Heart right ventricle (tissue), 16 donors: Measurements from ENCODE around the gene NEDD4L. TPM values are rescaled to one million over a fixed set of nuclear protein-coding genes. Genes with fewer than 3 reads are reported as not detected.

Source experiments
- ATAC-seq, 8 donors: fragments of 200-7000 bp; cut with Tn5 transposase; one replicate each; pipeline ENCODE4 v1.9.1; 2020; ENCODE audit warnings: mild to moderate bottlenecking in 8 of 8, moderate library complexity in 8 of 8, moderate number of reproducible peaks in 1 of 8
- DNase-seq, 2 donors: peaks; one replicate each; pipeline ENCODE4 v3.0.0-alpha.2; 2020
- H3K27ac ChIP-seq, 10 donors: fragments of 200-600 bp; sonication (generic) in 2 of 10; one replicate each; pipeline versions ENCODE4 v1.5.0 to v1.8.0; 2020 to 2022; ENCODE audit warnings: mild to moderate bottlenecking in 3 of 10
- H3K27me3 ChIP-seq, 7 donors: fragments of 200-600 bp; one replicate each; pipeline ENCODE4 v1.8.0; 2021 to 2022; ENCODE audit warnings: mild to moderate bottlenecking in 2 of 7
- H3K36me3 ChIP-seq, 9 donors: fragments of 200-600 bp; sonication (generic) in 1 of 9; one replicate each; pipeline versions ENCODE4 v1.5.0 to v1.8.0; 2020 to 2022; ENCODE audit warnings: mild to moderate bottlenecking in 2 of 9
- H3K4me1 ChIP-seq, 9 donors: fragments of 200-600 bp; sonication (generic) in 1 of 9; one replicate each; pipeline versions ENCODE4 v1.5.0 to v1.8.0; 2020 to 2022; ENCODE audit warnings: mild to moderate bottlenecking in 4 of 9
- H3K4me3 ChIP-seq, 10 donors: fragments of 200-600 bp; sonication (generic) in 2 of 10; one replicate each; pipeline versions ENCODE4 v1.5.0 to v1.8.0; 2020 to 2022; ENCODE audit warnings: mild to moderate bottlenecking in 7 of 10, moderate library complexity in 2 of 10
- H3K9me3 ChIP-seq, 11 donors: fragments of 200-600 bp in 10 of 11; sonication (generic) in 2 of 11; one replicate each; pipeline versions ENCODE4 v1.5.0 to v1.8.0; 2013 to 2022; ENCODE audit warnings: mild to moderate bottlenecking in 2 of 11, control low read depth in 1 of 11, moderate library complexity in 1 of 11
- CTCF ChIP-seq, 9 donors: fragments of 200-600 bp; sonication (generic) in 2 of 9; IDR thresholded peaks; one replicate each; pipeline versions ENCODE4 v1.5.0 to v1.8.0; 2021 to 2022; ENCODE audit warnings: antibody characterized with exemption in 9 of 9, mild to moderate bottlenecking in 5 of 9, moderate library complexity in 1 of 9
- WGBS, 2 donors: extraction: QIAGEN DNeasy Blood & Tissue Kit; methylation state at CpG; one replicate each; pipeline ENCODE4 v1.1.7; 2013; ENCODE audit warnings: inconsistent platforms in 1 of 2; 5-methylcytosine and 5-hydroxymethylcytosine counted together
- intact Hi-C, 10 donors: fragments of 100-400 bp; cut with DNase I; formaldehyde crosslinking; loops; one replicate each; pipeline versions ENCODE4 v1.11.1 to v1.14.2; 2022
- polyA plus RNA-seq, 2 donors: library from polyadenylated mRNA; stranded (reverse); fragments of 200-250 nt; gene quantifications; one replicate each; pipeline ENCODE4 v1.2.3, GENCODE V29; 2013
- total RNA-seq, 10 donors: library from RNA; stranded (reverse); fragmentation: NEBNext Ultra II Directional in 3 of 10; extraction: Animal tissue kit (Norgen Biotek cat#: 25700) in 3 of 10; gene quantifications; one replicate each; pipeline versions ENCODE4 v1.2.1 to v1.2.4, GENCODE V29; 2021 to 2023
- donor health status: Arrhythmogenic right ventricular cardiomyopathy.
- donor health status: ischemic (EF 13 %, LVEDD 7.1; RV severe dilation, severe dysfunction).
- donor health status: healthy with polysubstance abuse.
- donor health status: DM: no; HTN: yes; CAD: no.
- donor health status: DM: no; HTN: no; CAD: no.
- donor health status: ischemic (EF 25% LVEDD 6.9; RV normal size, moderate dysfunction).
- donor health status: ischemic (EF 25% LVEDD 5.7; RV mildly dilated, moderate dysfunction).
- donor health status: healthy.
- donor health status: DM: yes; HTN: yes; CAD: no.
- donor health status: Ischemic cardiomyopathy.
- donor health status: ischemic (EF 35%, LVEDD 5.7; RV mildly dilated, moderate dysfunction).
- donor health status: nonischemic (EF 11% LVEDD 7.7; RV severe dilation, severe dysfunction).
- donor health status: DM: yes; HTN: yes; CAD: no.
- donor health status: PGD.
- donor health status: ischemic (EF 29% LVEDD 5.4; RV normal size, mild dysfunction).
- donor health status: nonischemic (EF 23%, LVEDD 6.1; RV moderate dilation, normal function).

NEDD4L gene
- total and polyA plus RNA-seq, 12 donors, result 9.6 to 67.1 (median 49.4) TPM

GRCh38 chr18:58152891-58153290, 108.9 kb downstream of the NEDD4L start:
- ATAC-seq (no peak), DNase-seq (no peak)
- TF ChIP-seq CTCF (IDR thresholded peaks at IDR 0.05), result no peak
- H3K27ac ChIP-seq, result no peak overlapping the region
- no peaks in the 10 kb centered on the region for H3K36me3 ChIP-seq
- no peaks in the 10 kb centered on the region for H3K27me3 ChIP-seq
- H3K4me1 ChIP-seq, result peaks cover 0 to 6% (median 0%) of the 10 kb centered on the region in 9 donors
- intact Hi-C loops, result no loop called here
- WGBS, 2 donors, result 97 to 98% methylated on average over 3 of the region's 3 CpGs
- no peak overlapping the region for H3K4me3 ChIP-seq
- H3K9me3 ChIP-seq, result no peaks in the 10 kb centered on the region

GRCh38 chr18:58156516-58156915, 112.5 kb downstream of the NEDD4L start:
- Histone ChIP-seq H3K27ac (no peak overlapping the region), H3K4me1 (no peaks in the 10 kb centered on the region), H3K9me3 (no peaks in the 10 kb centered on the region), H3K27me3 (no peaks in the 10 kb centered on the region), H3K36me3 (no peaks in the 10 kb centered on the region), H3K4me3 (no peak overlapping the region)
- no peak for DNase-seq
- no peak for ATAC-seq
- no peak for TF ChIP-seq CTCF (IDR thresholded peaks at IDR 0.05)
- intact Hi-C loops, result no loop called here
- WGBS, 2 donors, result 86 to 89% methylated on average over 9 of the region's 9 CpGs

- no peaks in the 10 kb centered on the region for H3K4me1 ChIP-seq
- no peak for ATAC-seq
- no peaks in the 10 kb centered on the region for H3K27me3 ChIP-seq
- intact Hi-C loops, result no loop called here
- H3K36me3 ChIP-seq, result no peaks in the 10 kb centered on the region
- H3K27ac ChIP-seq, result no peak overlapping the region
- no peaks in the 10 kb centered on the region for H3K9me3 ChIP-seq
- 95 to 98% methylated on average over 3 of the region's 3 CpGs for WGBS, 2 donors
- TF ChIP-seq CTCF (IDR thresholded peaks at IDR 0.05), result no peak
- H3K4me3 ChIP-seq, result no peak overlapping the region
- no peak for DNase-seq
These were observed 113.2 kb downstream of the NEDD4L start for GRCh38 chr18:58157237-58157636.

GRCh38 chr18:58158008-58158407, 114.0 kb downstream of the NEDD4L start:
- no peak overlapping the region for H3K4me3 ChIP-seq
- no peak for ATAC-seq
- intact Hi-C loops, result no loop called here
- H3K36me3 ChIP-seq, result no peaks in the 10 kb centered on the region
- TF ChIP-seq CTCF (IDR thresholded peaks at IDR 0.05), result no peak
- no peaks in the 10 kb centered on the region for H3K27me3 ChIP-seq
- WGBS, 2 donors, result 82 to 87% methylated on average over 1 of the region's 1 CpG
- no peaks in the 10 kb centered on the region for H3K4me1 ChIP-seq
- DNase-seq, result no peak
- H3K9me3 ChIP-seq, result no peaks in the 10 kb centered on the region
- no peak overlapping the region for H3K27ac ChIP-seq

- Histone ChIP-seq H3K36me3 (no peaks in the 10 kb centered on the region), H3K27me3 (no peaks in the 10 kb centered on the region), H3K4me3 (no peak overlapping the region), H3K27ac (no peak overlapping the region), H3K4me1 (no peaks in the 10 kb centered on the region), H3K9me3 (no peaks in the 10 kb centered on the region)
- TF ChIP-seq CTCF (IDR thresholded peaks at IDR 0.05), result no peak
- intact Hi-C loops, result no loop called here
- DNase-seq (no peak), ATAC-seq (no peak)
- WGBS, 2 donors, result 92 to 93% methylated on average over 5 of the region's 5 CpGs
These were observed 114.4 kb downstream of the NEDD4L start for GRCh38 chr18:58158459-58158858.
